ENCODE results near the gene SLC4A7.
"Not testable (repeated sequence)": the region's sequence is repeated elsewhere in the genome, so short reads cannot be mapped to it uniquely, and the experiment has no call there.

- TF ChIP-seq CTCF (conservative IDR thresholded peaks at IDR 0.05; ENCODE audit: low read length); EZH2phosphoT487 (IDR thresholded peaks at IDR 0.05; ENCODE audit: borderline replicate concordance, low read depth, low read length): not testable (repeated sequence)
Observed at GRCh38 chr3:27531193-27531751, 47.1 kb upstream of the SLC4A7 start.
